Tibial nerve (tissue), 4 donors: ENCODE results near the gene NCAPD3. TPM values are rescaled to one million over a fixed set of nuclear protein-coding genes. Genes with fewer than 3 reads are reported as not detected.

Experiments
- DNase-seq, 2 donors: peaks; one replicate each; pipeline ENCODE4 v3.0.0-alpha.2; 2019; ENCODE audit warnings: low spot score in 2 of 2
- H3K27ac ChIP-seq, 4 donors: fragments of 200-600 bp; sonication (generic) in 3 of 4; one replicate each; pipeline ENCODE4 v1.5.1; 2017 to 2019; ENCODE audit warnings: mild to moderate bottlenecking in 1 of 4
- H3K27me3 ChIP-seq, 2 donors: fragments of 200-600 bp; sonication (generic) in 1 of 2; one replicate each; pipeline versions ENCODE4 v1.5.1 to v1.6.0; 2017 to 2019
- H3K36me3 ChIP-seq, 3 donors: fragments of 200-600 bp; sonication (generic); one replicate each; pipeline ENCODE4 v1.5.1; 2018 to 2019
- H3K4me1 ChIP-seq, 4 donors: fragments of 200-600 bp; sonication (generic) in 3 of 4; one replicate each; pipeline ENCODE4 v1.5.1; 2017 to 2019
- H3K4me3 ChIP-seq, 4 donors: fragments of 200-600 bp; sonication (generic) in 3 of 4; one replicate each; pipeline ENCODE4 v1.5.1; 2017 to 2019; ENCODE audit warnings: mild to moderate bottlenecking in 1 of 4, moderate library complexity in 1 of 4
- H3K9me3 ChIP-seq, 4 donors: fragments of 200-600 bp; sonication (generic) in 3 of 4; one replicate each; pipeline ENCODE4 v1.5.1; 2017 to 2019
- EP300 ChIP-seq, 2 donors: sonication (generic); formaldehyde crosslinking; IDR thresholded peaks; one replicate each; pipeline ENCODE4 v1.6.1; 2017; ENCODE audit warnings: antibody characterized with exemption in 2 of 2, mild to moderate bottlenecking in 1 of 2
- POLR2A ChIP-seq, 2 donors: fragments of 450-650 bp; IDR thresholded peaks; one replicate each; pipeline ENCODE4 v1.6.1; 2017; ENCODE audit warnings: antibody characterized with exemption in 2 of 2, mild to moderate bottlenecking in 2 of 2, moderate library complexity in 2 of 2
- WGBS, 2 donors: methylation state at CpG; one replicate each; pipeline ENCODE4 v1.1.5; 2018; 5-methylcytosine and 5-hydroxymethylcytosine counted together
- total RNA-seq, 4 donors: library from RNA; depleted of rRNA; stranded (reverse); fragments of >200 nt; gene quantifications; one replicate each; pipeline ENCODE4 v1.1.0, GENCODE V29; 2016
- TF ChIP-seq, protein P1 (sequence below), 5 experiments: fragments of 200-600 bp in 3 of 5; fragments of 450-650 bp in 2 of 5; sonication (generic) in 3 of 5; IDR thresholded peaks; one replicate each; pipeline ENCODE4 v1.5.1; 2016 to 2019; ENCODE audit warnings: antibody characterized with exemption in 5 of 5, mild to moderate bottlenecking in 3 of 5, moderate library complexity in 2 of 5

Gene NCAPD3
- total RNA-seq, 4 donors from 2014 or later = 8.2 to 14.7 (median 10.3) TPM

DNA sequence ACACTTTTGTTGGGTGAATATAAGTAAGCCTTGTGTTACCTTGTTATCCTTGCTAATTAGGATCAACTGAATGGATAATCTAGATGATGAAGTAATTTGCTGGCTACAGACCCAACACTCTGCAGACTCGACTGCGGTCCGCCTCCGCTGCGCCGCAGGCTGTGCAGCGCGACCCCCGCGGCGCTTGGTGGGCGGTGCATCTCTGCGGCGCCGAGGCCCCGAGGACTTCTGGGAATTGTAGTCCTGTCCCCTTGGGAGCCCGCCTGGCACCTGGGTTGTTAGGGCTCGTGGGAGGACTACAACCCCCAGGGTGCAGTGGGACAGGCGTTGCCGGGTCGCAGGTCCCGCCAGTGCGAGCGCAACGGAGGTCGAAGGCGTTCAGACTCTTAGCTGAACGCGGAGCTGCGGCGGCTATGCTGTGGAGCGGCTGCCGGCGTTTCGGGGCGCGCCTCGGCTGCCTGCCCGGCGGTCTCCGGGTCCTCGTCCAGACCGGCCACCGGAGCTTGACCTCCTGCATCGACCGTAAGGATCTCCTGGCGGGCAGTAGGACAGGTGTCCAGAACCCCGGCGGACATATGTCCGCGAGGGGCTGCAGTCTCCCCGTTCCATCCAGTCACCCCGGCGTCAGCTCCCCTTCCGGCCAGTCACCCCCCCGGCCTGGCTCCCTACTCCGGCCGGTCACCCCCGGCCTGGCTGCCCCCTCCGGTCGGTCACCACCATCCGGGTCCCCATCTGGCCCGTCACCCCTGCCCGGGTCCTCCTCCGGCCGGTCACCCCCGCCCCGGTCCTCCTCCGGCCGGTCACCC is 29.6 kb upstream of the NCAPD3 start, which contains the start of the genes ACAD8 and THYN1:
Gene ACAD8, plus strand, starts transcription at position 381 of the 806 bp plus-strand sequence. Its CDS starts 33 bp downstream, at position 414.
Gene THYN1, minus strand, starts transcription at position 165 of the 806 bp plus-strand sequence. CDS start 470 bp downstream, outside the sequence.
- Histone ChIP-seq H3K36me3 (peaks cover 0 to 52% (median 5%) of the 10 kb centered on the region in 3 donors), H3K27ac (peak within 1 kb of the TSS; percentile 47 to 83 (median 63)), H3K4me1 (peaks cover 0 to 36% (median 18%) of the 10 kb centered on the region in 4 donors), H3K4me3 (peak within 1 kb of the TSS; percentile 59 to 87 (median 82)), H3K9me3 (no peaks in the 10 kb centered on the region), H3K27me3 (no peaks in the 10 kb centered on the region)
- DNase-seq = peak; percentile 91 to 95
- TF ChIP-seq POLR2A (IDR thresholded peaks at IDR 0.05) = peak; percentile 47 to 71
- TF ChIP-seq EP300 (IDR thresholded peaks at IDR 0.05) = peak; percentile 85 to 95
- TF ChIP-seq, protein P1, sequence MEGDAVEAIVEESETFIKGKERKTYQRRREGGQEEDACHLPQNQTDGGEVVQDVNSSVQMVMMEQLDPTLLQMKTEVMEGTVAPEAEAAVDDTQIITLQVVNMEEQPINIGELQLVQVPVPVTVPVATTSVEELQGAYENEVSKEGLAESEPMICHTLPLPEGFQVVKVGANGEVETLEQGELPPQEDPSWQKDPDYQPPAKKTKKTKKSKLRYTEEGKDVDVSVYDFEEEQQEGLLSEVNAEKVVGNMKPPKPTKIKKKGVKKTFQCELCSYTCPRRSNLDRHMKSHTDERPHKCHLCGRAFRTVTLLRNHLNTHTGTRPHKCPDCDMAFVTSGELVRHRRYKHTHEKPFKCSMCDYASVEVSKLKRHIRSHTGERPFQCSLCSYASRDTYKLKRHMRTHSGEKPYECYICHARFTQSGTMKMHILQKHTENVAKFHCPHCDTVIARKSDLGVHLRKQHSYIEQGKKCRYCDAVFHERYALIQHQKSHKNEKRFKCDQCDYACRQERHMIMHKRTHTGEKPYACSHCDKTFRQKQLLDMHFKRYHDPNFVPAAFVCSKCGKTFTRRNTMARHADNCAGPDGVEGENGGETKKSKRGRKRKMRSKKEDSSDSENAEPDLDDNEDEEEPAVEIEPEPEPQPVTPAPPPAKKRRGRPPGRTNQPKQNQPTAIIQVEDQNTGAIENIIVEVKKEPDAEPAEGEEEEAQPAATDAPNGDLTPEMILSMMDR (IDR thresholded peaks at IDR 0.05) = peak; percentile 16 to 73 (median 42)
- 0% methylated on average over 29 of the region's 70 CpGs for WGBS, 2 donors

DNA sequence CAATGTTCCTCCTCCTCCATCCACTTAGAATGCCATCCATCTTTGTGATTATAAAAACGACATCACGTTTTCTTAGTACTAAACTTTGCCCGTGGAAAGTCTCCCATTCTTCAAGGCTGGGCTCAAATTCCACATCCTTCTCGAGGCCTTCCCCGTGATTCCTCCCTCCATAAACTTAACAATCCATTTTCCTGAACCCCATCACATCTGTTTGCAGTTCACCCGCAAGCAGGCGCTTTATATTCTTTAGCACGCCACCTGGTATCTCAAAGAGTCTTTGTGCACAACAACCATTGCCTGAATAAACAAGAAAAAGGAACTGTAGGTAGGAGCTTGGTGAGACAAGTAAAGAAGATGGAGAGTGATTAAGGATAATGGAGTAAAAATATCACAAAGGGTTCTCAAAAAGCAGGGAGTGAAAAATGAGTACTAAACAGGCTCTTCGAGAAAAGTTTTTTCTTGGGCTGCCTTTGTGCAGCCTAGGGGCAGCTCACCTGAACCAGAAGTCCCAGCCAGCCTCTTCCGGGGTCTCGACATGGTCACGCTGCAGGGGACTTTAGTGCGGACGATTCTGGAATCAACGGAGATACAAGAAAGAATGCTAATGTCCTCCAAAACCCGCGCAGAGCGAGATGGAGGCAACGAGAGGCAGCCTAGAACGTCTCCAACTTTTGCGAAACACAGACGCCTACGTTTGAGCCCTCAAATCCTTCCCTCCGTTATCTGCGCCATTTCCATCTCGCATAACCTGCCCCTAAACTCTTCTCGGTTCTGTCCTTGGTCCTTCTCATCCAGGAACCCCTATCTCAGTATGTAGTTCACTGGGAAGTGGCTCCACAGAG is 28.8 kb upstream of the NCAPD3 start:
- Histone ChIP-seq H3K27me3 (no peaks in the 10 kb centered on the region), H3K4me3 (peak overlapping the region; percentile 59 to 87 (median 82)), H3K9me3 (no peaks in the 10 kb centered on the region), H3K27ac (peak overlapping the region; percentile 40 to 83 (median 60)), H3K36me3 (peaks cover 0 to 52% (median 5%) of the 10 kb centered on the region in 3 donors), H3K4me1 (peaks cover 0 to 36% (median 18%) of the 10 kb centered on the region in 4 donors)
- DNase-seq = no peak
- TF ChIP-seq POLR2A (IDR thresholded peaks at IDR 0.05) = no peak
- TF ChIP-seq, protein P1 (IDR thresholded peaks at IDR 0.05) = no peak
- TF ChIP-seq EP300 (IDR thresholded peaks at IDR 0.05) = no peak
- 4 to 5% methylated on average over 27 of the region's 27 CpGs for WGBS, 2 donors

GRCh38 chr11:134250675-134251074 is 26.9 kb upstream of the NCAPD3 start:
- H3K9me3 ChIP-seq = no peaks in the 10 kb centered on the region
- H3K4me3 ChIP-seq = no peak overlapping the region
- H3K27ac ChIP-seq = no peak overlapping the region
- H3K4me1 ChIP-seq = peaks cover 0 to 30% (median 18%) of the 10 kb centered on the region in 4 donors
- no peaks in the 10 kb centered on the region for H3K27me3 ChIP-seq
- no peak for DNase-seq
- peaks cover 0 to 57% (median 5%) of the 10 kb centered on the region in 3 donors for H3K36me3 ChIP-seq
- TF ChIP-seq, protein P1 (IDR thresholded peaks at IDR 0.05) = no peak
- WGBS, 2 donors = 88 to 93% methylated on average over 2 of the region's 2 CpGs

- no peak for DNase-seq
- Histone ChIP-seq H3K27ac (no peak overlapping the region), H3K36me3 (peaks cover 0 to 61% (median 5%) of the 10 kb centered on the region in 3 donors), H3K4me1 (peaks cover 0 to 25% (median 18%) of the 10 kb centered on the region in 4 donors), H3K9me3 (no peaks in the 10 kb centered on the region), H3K27me3 (no peaks in the 10 kb centered on the region), H3K4me3 (no peak overlapping the region)
- 87 to 96% methylated on average over 3 of the region's 3 CpGs for WGBS, 2 donors
- TF ChIP-seq, protein P1 (IDR thresholded peaks at IDR 0.05) = no peak
- TF ChIP-seq EP300 (IDR thresholded peaks at IDR 0.05) = no peak
- no peak for TF ChIP-seq POLR2A (IDR thresholded peaks at IDR 0.05)
Observed at GRCh38 chr11:134250246-134250645, 26.5 kb upstream of the NCAPD3 start.
